Measurements from ENCODE around the gene MXRA7.

- no peak for TF ChIP-seq POLR2A (IDR thresholded peaks at IDR 0.05)
- no peak for TF ChIP-seq CTCF (IDR thresholded peaks at IDR 0.05)
Measured at GRCh38 chr17:76682296-76682695, 28.5 kb downstream of the MXRA7 start.
